Suprapubic skin (tissue), 4 donors: ENCODE measurements around the gene RNLS. TPM values are rescaled to one million over a fixed set of nuclear protein-coding genes. Genes with fewer than 3 reads are reported as not detected.
"Not testable (repeated sequence)": the region's sequence is repeated elsewhere in the genome, so short reads cannot be mapped to it uniquely, and the experiment has no call there.

Experiments
- DNase-seq, 2 donors: peaks; one replicate each; pipeline ENCODE4 v3.0.0-alpha.2; 2019; ENCODE audit warnings: low spot score in 2 of 2
- H3K27ac ChIP-seq: fragments of 200-600 bp; sonication (generic); one replicate; pipeline ENCODE4 v1.5.1; 2019
- H3K27me3 ChIP-seq: fragments of 200-600 bp; sonication (generic); one replicate; pipeline ENCODE4 v1.5.1; 2019
- H3K36me3 ChIP-seq: fragments of 200-600 bp; sonication (generic); one replicate; pipeline ENCODE4 v1.5.1; 2019
- H3K4me1 ChIP-seq: fragments of 200-600 bp; sonication (generic); one replicate; pipeline ENCODE4 v1.5.1; 2019
- H3K4me3 ChIP-seq: fragments of 200-600 bp; sonication (generic); one replicate; pipeline ENCODE4 v1.5.1; 2019; ENCODE audit warnings: mild to moderate bottlenecking
- H3K9me3 ChIP-seq: fragments of 200-600 bp; sonication (generic); one replicate; pipeline ENCODE4 v1.5.1; 2019
- EP300 ChIP-seq: sonication (generic); formaldehyde crosslinking; IDR thresholded peaks from one replicate; pipeline ENCODE4 v1.6.1; 2017; ENCODE audit warnings: antibody characterized with exemption
- POLR2A ChIP-seq, 2 donors: fragments of 450-650 bp; IDR thresholded peaks; one replicate each; pipeline ENCODE4 v1.6.1; 2017; ENCODE audit warnings: antibody characterized with exemption in 2 of 2, mild to moderate bottlenecking in 2 of 2, moderate library complexity in 2 of 2
- POLR2AphosphoS5 ChIP-seq, 3 donors: sonication (generic); formaldehyde crosslinking; IDR thresholded peaks; one replicate each; pipeline ENCODE4 v1.6.1; 2017; ENCODE audit warnings: antibody characterized with exemption in 3 of 3
- WGBS: methylation state at CpG from one replicate; pipeline ENCODE4 v1.1.5; 2018; 5-methylcytosine and 5-hydroxymethylcytosine counted together
- total RNA-seq, 4 donors: library from RNA; depleted of rRNA; stranded (reverse); fragments of >200 nt; gene quantifications; one replicate each; pipeline ENCODE4 v1.1.0, GENCODE V29; 2016
- TF ChIP-seq, protein P1 (sequence below), 2 donors: fragments of 200-600 bp in 1 of 2; fragments of 450-650 bp in 1 of 2; sonication (generic) in 1 of 2; IDR thresholded peaks; one replicate each; pipeline ENCODE4 v1.5.1; 2016 to 2019; ENCODE audit warnings: antibody characterized with exemption in 2 of 2, mild to moderate bottlenecking in 1 of 2, moderate library complexity in 1 of 2

RNLS gene
- total RNA-seq, 4 donors from 2014 or later = 9.8 to 23.7 (median 19.2) TPM

GRCh38 chr10:88286030-88286429, 297.1 kb downstream of the RNLS start:
- 97% methylated on average over 1 of the region's 1 CpG for WGBS

DNA sequence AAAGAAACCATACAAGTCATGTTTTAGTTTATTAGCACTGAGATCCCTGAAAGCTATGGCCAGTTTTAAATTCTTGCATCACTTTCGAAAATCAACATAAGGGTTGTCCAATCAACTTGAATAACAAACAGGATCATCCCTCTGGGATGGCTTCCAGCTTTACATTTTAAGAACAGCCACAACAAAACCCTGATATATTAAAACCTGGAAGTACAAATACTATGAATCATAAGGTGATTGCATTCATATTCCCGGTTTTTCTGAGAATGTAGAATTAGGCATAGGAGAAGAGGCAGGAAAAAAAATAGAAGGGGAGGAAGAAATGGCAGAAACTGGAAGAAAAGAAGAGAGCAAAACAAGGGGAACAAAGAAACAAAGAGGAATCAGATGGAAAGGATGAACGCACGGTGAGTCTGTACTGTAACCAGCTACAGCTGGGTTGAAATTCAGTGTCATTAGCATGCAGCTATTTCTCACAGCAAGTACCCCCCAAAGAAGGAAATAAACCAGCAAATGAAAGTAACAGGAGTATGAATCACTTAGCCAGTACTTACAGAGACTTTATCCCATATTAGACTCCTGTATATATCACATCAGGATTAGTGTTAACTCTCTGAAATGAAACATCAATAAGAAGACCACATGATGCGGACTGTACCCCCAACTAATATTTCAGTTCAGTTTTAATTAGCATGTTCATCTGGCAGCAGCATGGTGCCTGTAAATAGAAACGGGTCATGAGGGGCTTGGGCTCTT, 301.3 kb downstream of the RNLS start:
- no peak overlapping the region for H3K4me3 ChIP-seq
- 72% methylated on average over 6 of the region's 6 CpGs for WGBS
- no peaks in the 10 kb centered on the region for H3K27me3 ChIP-seq
- no peaks in the 10 kb centered on the region for H3K9me3 ChIP-seq
- H3K27ac ChIP-seq = no peak overlapping the region
- no peak for DNase-seq
- no peaks in the 10 kb centered on the region for H3K36me3 ChIP-seq
- TF ChIP-seq EP300 (no peak), POLR2AphosphoS5 (IDR thresholded peaks at IDR 0.05) (no peak), POLR2A (IDR thresholded peaks at IDR 0.05) (no peak)
- TF ChIP-seq, protein P1, sequence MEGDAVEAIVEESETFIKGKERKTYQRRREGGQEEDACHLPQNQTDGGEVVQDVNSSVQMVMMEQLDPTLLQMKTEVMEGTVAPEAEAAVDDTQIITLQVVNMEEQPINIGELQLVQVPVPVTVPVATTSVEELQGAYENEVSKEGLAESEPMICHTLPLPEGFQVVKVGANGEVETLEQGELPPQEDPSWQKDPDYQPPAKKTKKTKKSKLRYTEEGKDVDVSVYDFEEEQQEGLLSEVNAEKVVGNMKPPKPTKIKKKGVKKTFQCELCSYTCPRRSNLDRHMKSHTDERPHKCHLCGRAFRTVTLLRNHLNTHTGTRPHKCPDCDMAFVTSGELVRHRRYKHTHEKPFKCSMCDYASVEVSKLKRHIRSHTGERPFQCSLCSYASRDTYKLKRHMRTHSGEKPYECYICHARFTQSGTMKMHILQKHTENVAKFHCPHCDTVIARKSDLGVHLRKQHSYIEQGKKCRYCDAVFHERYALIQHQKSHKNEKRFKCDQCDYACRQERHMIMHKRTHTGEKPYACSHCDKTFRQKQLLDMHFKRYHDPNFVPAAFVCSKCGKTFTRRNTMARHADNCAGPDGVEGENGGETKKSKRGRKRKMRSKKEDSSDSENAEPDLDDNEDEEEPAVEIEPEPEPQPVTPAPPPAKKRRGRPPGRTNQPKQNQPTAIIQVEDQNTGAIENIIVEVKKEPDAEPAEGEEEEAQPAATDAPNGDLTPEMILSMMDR (IDR thresholded peaks at IDR 0.05) = no peak
- peaks cover 13% of the 10 kb centered on the region for H3K4me1 ChIP-seq

More at GRCh38 chr10:88286030-88286429, 297.1 kb downstream of the RNLS start:
- no peaks in the 10 kb centered on the region for H3K27me3 ChIP-seq
- peaks cover 13% of the 10 kb centered on the region for H3K4me1 ChIP-seq
- no peak overlapping the region for H3K4me3 ChIP-seq
- no peak overlapping the region for H3K27ac ChIP-seq
- TF ChIP-seq POLR2A (IDR thresholded peaks at IDR 0.05) = no peak
- no peak for TF ChIP-seq EP300
- no peak for TF ChIP-seq POLR2AphosphoS5 (IDR thresholded peaks at IDR 0.05)
- TF ChIP-seq, protein P1 (IDR thresholded peaks at IDR 0.05) = no peak
- DNase-seq = no peak
- H3K36me3 ChIP-seq = no peaks in the 10 kb centered on the region
- H3K9me3 ChIP-seq = no peaks in the 10 kb centered on the region

DNA sequence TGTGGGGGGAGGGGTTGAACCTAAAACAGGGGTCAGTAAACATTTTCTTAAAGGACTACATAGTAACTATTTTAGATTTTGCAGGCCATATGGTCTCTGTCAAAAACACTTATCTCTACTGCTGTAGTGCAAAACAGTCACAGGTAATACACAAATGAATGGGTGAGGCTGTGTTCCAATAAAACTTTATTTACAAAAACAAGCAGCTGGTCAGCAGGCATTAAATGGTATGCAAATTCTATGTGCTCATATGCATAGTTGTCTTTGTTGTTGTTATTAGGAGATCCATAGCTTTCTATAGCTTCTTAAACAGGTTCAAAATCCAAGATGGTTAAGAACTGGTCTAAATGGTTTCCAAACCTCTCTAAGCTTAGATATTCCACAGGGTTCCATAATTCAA, 302.6 kb downstream of the RNLS start:
- no peak for DNase-seq
- TF ChIP-seq EP300 (no peak), POLR2A (IDR thresholded peaks at IDR 0.05) (no peak), POLR2AphosphoS5 (IDR thresholded peaks at IDR 0.05) (no peak)
- TF ChIP-seq, protein P1 (IDR thresholded peaks at IDR 0.05) = no peak
- Histone ChIP-seq H3K36me3 (no peaks in the 10 kb centered on the region), H3K4me3 (no peak overlapping the region), H3K9me3 (no peaks in the 10 kb centered on the region), H3K27ac (no peak overlapping the region), H3K4me1 (peaks cover 13% of the 10 kb centered on the region), H3K27me3 (no peaks in the 10 kb centered on the region)

DNA sequence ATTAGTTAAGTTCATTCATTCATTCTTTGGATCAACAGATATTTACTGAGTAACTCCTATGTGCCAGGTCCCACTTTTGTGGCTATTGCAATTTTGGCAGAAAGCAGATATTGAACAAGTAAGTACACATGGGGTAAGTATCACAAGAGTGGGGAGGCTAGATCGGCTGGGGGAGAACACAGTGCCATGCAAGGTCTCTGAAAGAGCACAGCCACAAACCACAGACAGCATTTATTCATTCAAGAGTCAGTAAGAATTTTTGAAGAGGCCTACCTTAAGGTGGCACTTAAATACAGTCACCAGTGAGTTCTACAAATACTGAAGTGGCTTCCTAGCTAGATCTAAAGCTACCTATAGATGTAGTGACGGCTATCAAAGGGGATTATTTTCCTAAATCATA, 304.2 kb downstream of the RNLS start:
- H3K27me3 ChIP-seq = no peaks in the 10 kb centered on the region
- H3K27ac ChIP-seq = no peak overlapping the region
- TF ChIP-seq EP300 (no peak), POLR2A (IDR thresholded peaks at IDR 0.05) (no peak), POLR2AphosphoS5 (IDR thresholded peaks at IDR 0.05) (no peak)
- TF ChIP-seq, protein P1 (IDR thresholded peaks at IDR 0.05) = no peak
- no peak for DNase-seq
- H3K4me1 ChIP-seq = peaks cover 13% of the 10 kb centered on the region
- 85% methylated on average over 2 of the region's 2 CpGs for WGBS
- no peaks in the 10 kb centered on the region for H3K36me3 ChIP-seq
- no peaks in the 10 kb centered on the region for H3K9me3 ChIP-seq
- no peak overlapping the region for H3K4me3 ChIP-seq

- not testable (repeated sequence) for H3K4me1 ChIP-seq, DNase-seq, H3K9me3 ChIP-seq, H3K36me3 ChIP-seq, H3K4me3 ChIP-seq, H3K27me3 ChIP-seq, H3K27ac ChIP-seq
- 96% methylated on average over 4 of the region's 4 CpGs for WGBS
These were observed 306.2 kb downstream of the RNLS start for GRCh38 chr10:88276945-88277344.
